Lower leg skin (tissue), 3 donors: ENCODE results near the gene CYTH3.

Experiments used
- POLR2A ChIP-seq, 2 donors: fragments of 450-650 bp; IDR thresholded peaks; one replicate each; pipeline ENCODE4 v1.6.1; 2016 to 2017; ENCODE audit warnings: antibody characterized with exemption in 2 of 2, mild to moderate bottlenecking in 1 of 2, moderate library complexity in 1 of 2
- TF ChIP-seq, protein P1 (sequence below), 3 donors: fragments of 450-650 bp; IDR thresholded peaks; one replicate each; pipeline ENCODE4 v1.5.1; 2016; ENCODE audit warnings: antibody characterized with exemption in 3 of 3, mild to moderate bottlenecking in 3 of 3, moderate library complexity in 2 of 3

GRCh38 chr7:6234384-6234783, 38.0 kb downstream of the CYTH3 start:
- TF ChIP-seq, protein P1, sequence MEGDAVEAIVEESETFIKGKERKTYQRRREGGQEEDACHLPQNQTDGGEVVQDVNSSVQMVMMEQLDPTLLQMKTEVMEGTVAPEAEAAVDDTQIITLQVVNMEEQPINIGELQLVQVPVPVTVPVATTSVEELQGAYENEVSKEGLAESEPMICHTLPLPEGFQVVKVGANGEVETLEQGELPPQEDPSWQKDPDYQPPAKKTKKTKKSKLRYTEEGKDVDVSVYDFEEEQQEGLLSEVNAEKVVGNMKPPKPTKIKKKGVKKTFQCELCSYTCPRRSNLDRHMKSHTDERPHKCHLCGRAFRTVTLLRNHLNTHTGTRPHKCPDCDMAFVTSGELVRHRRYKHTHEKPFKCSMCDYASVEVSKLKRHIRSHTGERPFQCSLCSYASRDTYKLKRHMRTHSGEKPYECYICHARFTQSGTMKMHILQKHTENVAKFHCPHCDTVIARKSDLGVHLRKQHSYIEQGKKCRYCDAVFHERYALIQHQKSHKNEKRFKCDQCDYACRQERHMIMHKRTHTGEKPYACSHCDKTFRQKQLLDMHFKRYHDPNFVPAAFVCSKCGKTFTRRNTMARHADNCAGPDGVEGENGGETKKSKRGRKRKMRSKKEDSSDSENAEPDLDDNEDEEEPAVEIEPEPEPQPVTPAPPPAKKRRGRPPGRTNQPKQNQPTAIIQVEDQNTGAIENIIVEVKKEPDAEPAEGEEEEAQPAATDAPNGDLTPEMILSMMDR (IDR thresholded peaks at IDR 0.05), result no peak
- TF ChIP-seq POLR2A (IDR thresholded peaks at IDR 0.05), result no peak
